Dendritic cell treated with granulocyte-macrophage colony-stimulating factor and Interleukin-4, amounts not matched to agents 40 ng/mL and 50 ng/mL, for 4 days (primary cell): Measurements from ENCODE around the gene JKAMP.

Experiments
- H3K27ac Mint-ChIP-seq: one replicate; pipeline ENCODE4 v1.8.0; 2022; ENCODE audit warnings: mild to moderate bottlenecking, mixed read lengths
- H3K27me3 Mint-ChIP-seq: one replicate; pipeline ENCODE4 v1.8.0; 2022; ENCODE audit warnings: mild to moderate bottlenecking, mixed read lengths
- H3K36me3 Mint-ChIP-seq: one replicate; pipeline ENCODE4 v1.8.0; 2022; ENCODE audit warnings: low read depth, mixed read lengths
- H3K4me1 Mint-ChIP-seq: one replicate; pipeline ENCODE4 v1.8.0; 2022; ENCODE audit warnings: low read depth, mixed read lengths
- H3K4me3 Mint-ChIP-seq: one replicate; pipeline ENCODE4 v1.8.0; 2022; ENCODE audit warnings: mild to moderate bottlenecking, moderate library complexity, mixed read lengths
- H3K9me3 Mint-ChIP-seq: one replicate; pipeline ENCODE4 v1.8.0; 2022; ENCODE audit warnings: mixed read lengths
- intact Hi-C: fragments of 100-400 bp; cut with micrococcal nuclease; formaldehyde crosslinking; loops from one replicate; pipeline ENCODE4 v1.15.0; 2022

Gene JKAMP

DNA sequence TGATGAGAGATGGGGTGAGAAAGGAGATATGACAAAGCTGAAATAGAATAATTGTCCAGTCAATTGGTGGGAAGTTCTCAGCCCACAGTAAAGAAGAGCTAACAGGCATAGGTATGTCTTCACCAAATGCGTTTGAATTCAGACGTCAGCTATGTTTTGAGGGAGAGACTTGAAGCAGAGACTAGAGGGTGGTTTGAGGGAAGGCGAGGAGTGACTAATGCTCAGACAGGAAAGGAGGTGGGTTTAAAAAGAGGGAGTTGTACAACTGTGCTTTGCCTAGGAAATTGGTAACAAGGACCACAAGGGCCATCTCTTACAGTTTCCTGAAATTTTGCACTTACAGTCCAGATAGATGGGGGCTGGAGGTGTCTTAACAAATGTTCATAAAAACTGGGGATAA, 6.4 kb downstream of the JKAMP start:
- peak overlapping the region; percentile 21 for H3K27ac Mint-ChIP-seq

DNA sequence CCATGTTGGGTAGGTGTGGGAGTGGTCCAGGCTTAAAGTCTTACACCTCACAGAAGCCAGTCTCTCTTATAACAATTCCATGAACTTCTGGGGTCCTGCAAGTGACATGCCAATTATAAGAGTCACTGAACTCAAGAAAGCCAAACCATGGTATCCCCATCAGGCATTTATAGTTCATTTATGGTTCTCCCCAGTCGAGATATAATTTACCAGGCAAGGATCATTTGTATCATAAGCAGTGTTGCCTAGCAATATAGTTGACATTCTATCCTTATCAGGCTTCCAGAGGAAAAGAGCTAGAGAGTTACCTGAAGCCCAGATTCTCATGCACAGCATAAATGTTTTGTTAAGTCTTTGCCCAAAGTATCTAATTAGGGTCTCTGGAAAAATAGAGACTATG, 8.1 kb downstream of the JKAMP start:
- Mint-ChIP-seq H3K4me3 (no peak overlapping the region), H3K9me3 (no peaks in the 10 kb centered on the region), H3K4me1 (peaks cover 35% of the 10 kb centered on the region), H3K27ac (no peak overlapping the region), H3K27me3 (no peaks in the 10 kb centered on the region), H3K36me3 (peaks cover 91% of the 10 kb centered on the region)
- intact Hi-C loops: no loop called here

More for the DNA sequence above, 6.4 kb downstream of the JKAMP start:
- H3K36me3 Mint-ChIP-seq: peaks cover 84% of the 10 kb centered on the region
- no peak overlapping the region for H3K4me3 Mint-ChIP-seq
- H3K4me1 Mint-ChIP-seq: peaks cover 39% of the 10 kb centered on the region
- H3K9me3 Mint-ChIP-seq: no peaks in the 10 kb centered on the region
- intact Hi-C loops: no loop called here
- H3K27me3 Mint-ChIP-seq: no peaks in the 10 kb centered on the region

DNA sequence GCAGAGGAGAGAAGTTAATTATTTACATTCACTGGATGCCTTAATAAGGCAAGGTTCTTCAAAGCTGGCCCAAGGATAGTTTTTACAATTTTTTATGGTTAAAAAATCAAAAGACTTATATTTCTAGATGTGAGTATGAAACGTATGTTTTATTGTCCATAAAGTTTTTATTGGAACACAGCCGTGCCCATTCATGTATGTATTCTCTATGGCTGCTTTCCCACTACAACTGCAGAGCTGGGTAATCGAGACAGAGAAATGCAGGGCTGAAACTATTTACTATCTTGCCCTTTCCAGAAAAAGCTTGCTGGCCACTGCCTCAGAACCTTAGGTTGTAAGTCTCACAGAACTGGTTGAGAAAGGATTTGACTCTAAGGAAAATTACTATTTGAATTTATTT, 16.4 kb downstream of the JKAMP start:
- H3K4me1 Mint-ChIP-seq: no peaks in the 10 kb centered on the region
- intact Hi-C loops: loop anchor here (10.0 kb wide), 2 partner anchors 184 to 664 kb away; partner anchors contain the start of gene DHRS7
- peaks cover 68% of the 10 kb centered on the region for H3K36me3 Mint-ChIP-seq
- H3K27ac Mint-ChIP-seq: no peak overlapping the region
- H3K9me3 Mint-ChIP-seq: no peaks in the 10 kb centered on the region
- no peak overlapping the region for H3K4me3 Mint-ChIP-seq
- no peaks in the 10 kb centered on the region for H3K27me3 Mint-ChIP-seq

DNA sequence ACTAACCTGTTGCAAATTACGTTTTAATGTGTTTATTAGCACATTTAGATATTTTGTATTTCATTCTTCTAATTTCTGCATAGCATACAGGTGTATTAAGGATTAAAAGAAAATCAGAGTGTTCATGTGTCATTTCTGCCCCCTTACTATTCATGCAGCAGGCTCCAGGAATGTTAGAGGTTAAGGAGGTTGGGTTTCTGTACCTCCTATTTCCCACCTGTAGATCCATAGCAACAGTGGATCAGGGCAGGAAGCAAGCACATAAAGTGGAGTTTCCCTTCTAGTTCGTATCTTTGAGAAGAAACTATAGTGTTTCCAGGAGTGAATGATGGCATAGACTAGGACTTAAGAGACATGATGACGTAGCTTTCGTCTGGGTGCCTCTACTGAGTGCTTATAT, 18.9 kb downstream of the JKAMP start:
- Mint-ChIP-seq H3K27me3 (no peaks in the 10 kb centered on the region), H3K36me3 (peaks cover 51% of the 10 kb centered on the region), H3K9me3 (no peaks in the 10 kb centered on the region), H3K4me1 (no peaks in the 10 kb centered on the region), H3K4me3 (no peak overlapping the region), H3K27ac (no peak overlapping the region)
- intact Hi-C loops: loop anchor here (10.0 kb wide), 2 partner anchors 182 to 662 kb away; partner anchors contain the start of gene DHRS7

DNA sequence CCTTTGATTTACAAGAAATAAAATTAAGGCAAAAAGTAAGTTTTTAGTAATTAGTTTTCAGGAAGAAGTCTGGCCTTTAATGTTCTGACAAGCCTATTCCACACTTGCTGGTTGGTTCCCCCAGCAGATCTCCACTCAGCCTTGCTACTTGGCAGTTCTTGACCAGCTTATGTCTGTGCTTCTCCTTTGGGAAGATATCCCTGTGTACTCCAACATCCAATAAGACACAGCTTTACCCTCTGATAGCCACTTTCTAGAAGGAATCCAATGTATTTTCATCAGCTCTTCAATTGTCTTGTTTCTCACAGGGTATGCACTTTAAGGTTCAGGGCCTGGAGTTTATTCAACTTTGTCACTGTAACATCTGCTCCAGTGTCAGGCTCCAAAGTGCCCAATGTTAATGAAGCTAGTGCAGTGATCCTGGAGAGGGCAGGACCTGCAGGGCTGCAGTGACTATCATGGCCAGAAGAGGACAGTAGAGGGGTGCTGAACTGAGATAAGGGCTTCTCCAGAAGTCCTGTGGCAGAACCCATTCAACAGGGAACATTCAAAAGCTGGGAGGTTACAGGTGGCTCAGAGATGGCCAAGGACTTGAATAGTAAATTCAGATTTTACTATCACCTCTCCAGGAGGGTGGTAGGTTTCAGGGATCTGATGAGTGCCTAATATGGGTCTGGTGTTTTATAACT, 22.9 kb downstream of the JKAMP start:
- Mint-ChIP-seq H3K27me3 (no peaks in the 10 kb centered on the region), H3K36me3 (peaks cover 22% of the 10 kb centered on the region), H3K27ac (no peak overlapping the region), H3K9me3 (no peaks in the 10 kb centered on the region), H3K4me1 (no peaks in the 10 kb centered on the region), H3K4me3 (no peak overlapping the region)
- intact Hi-C loops: loop anchor here (1.0 to 10.0 kb wide), 3 partner anchors 70 to 658 kb away; partner anchors contain the start of gene DHRS7

DNA sequence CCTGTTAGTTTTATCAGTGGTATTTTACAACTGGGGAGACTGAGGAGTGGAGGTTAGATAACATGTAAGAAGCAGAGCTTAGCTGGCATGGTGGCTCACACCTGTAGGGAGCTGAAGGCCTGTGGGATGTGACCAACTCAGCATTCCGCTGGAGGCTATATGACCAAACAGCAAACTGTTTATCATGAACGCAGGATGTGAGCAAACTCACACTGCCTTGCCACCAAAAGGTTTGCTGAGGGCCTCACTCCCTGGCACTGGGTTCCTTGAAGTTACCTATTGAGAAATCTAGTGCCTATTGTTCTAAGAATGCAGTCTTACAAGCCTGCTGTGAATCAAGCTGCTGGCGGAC, 23.4 kb downstream of the JKAMP start:
- no peak overlapping the region for H3K4me3 Mint-ChIP-seq
- H3K36me3 Mint-ChIP-seq: peaks cover 17% of the 10 kb centered on the region
- no peaks in the 10 kb centered on the region for H3K27me3 Mint-ChIP-seq
- no peaks in the 10 kb centered on the region for H3K9me3 Mint-ChIP-seq
- no peak overlapping the region for H3K27ac Mint-ChIP-seq
- intact Hi-C loops: loop anchor here (1.0 to 10.0 kb wide), 3 partner anchors 70 to 657 kb away; partner anchors contain the start of gene DHRS7
- no peaks in the 10 kb centered on the region for H3K4me1 Mint-ChIP-seq

DNA sequence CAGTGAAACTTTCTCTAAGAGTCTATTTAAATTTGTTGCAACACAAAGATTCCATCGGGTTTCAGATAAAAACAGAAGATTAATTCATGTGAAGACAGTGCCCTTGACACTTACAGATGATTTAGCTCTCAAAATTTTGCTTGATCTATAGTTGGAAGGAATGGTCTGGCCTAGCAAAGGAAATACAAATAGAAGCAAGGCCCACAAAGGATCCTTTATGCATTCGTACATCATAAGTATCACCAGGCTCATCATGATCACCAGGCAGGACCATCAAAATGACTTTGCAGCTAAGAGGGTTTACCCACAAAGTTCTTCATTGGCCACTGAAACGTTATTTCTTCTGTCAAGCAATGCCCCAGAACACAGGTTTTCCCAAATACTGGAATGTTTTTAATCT, 24.8 kb downstream of the JKAMP start:
- H3K36me3 Mint-ChIP-seq: peaks cover 4% of the 10 kb centered on the region
- H3K27ac Mint-ChIP-seq: no peak overlapping the region

DNA sequence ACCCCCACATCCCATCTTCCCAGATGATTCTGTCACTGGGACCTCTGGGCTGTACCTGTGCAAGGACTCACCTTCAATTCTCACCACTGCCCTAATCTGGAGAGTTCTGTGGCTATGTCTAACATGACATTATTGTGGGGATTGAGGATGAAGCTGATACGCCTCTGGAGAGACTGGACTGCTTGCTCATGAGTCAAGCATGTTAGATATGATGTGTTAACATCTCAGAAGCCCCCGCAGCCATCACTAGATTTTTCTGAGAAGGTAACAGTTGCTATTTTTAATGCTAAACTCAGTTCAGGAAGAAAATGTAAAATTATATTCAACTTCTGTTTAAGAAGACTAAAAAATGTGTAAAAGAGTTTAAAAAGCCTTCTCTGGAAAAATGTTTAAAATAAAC, 25.7 kb downstream of the JKAMP start:
- Mint-ChIP-seq H3K36me3 (no peaks in the 10 kb centered on the region), H3K9me3 (peaks cover 11% of the 10 kb centered on the region), H3K27ac (no peak overlapping the region), H3K4me1 (no peaks in the 10 kb centered on the region), H3K27me3 (no peaks in the 10 kb centered on the region), H3K4me3 (no peak overlapping the region)
- intact Hi-C loops: loop anchor here (5.0 kb wide), 1 partner anchor 387 kb away; no protein-coding TSS in a partner anchor

More for the DNA sequence above, 24.8 kb downstream of the JKAMP start:
- intact Hi-C loops: loop anchor here (10.0 kb wide), 2 partner anchors 176 to 656 kb away; partner anchors contain the start of gene DHRS7
- Mint-ChIP-seq H3K4me1 (no peaks in the 10 kb centered on the region), H3K27me3 (no peaks in the 10 kb centered on the region), H3K4me3 (no peak overlapping the region), H3K9me3 (peaks cover 2% of the 10 kb centered on the region)

DNA sequence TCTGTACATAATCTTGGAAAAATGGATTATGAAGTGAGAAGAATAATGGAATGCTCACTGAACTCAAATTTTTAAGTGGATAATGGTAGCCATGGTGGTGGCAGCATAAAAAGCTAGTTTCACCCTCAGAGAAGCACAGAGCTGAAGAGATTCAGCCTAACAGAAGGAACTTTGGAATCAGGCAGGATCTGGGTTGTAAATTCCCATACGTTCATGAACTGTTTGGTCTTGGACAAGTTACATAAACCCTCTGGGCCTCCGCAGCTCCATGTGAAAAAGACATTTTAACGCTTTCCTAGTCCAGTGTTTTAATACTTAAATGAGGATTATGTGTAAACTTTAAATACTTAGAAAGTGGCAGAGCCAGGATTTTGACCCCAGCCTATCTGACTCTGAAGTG, 26.6 kb downstream of the JKAMP start:
- intact Hi-C loops: loop anchor here (5.0 kb wide), 1 partner anchor 386 kb away; no protein-coding TSS in a partner anchor
- H3K4me1 Mint-ChIP-seq: no peaks in the 10 kb centered on the region
- H3K27me3 Mint-ChIP-seq: no peaks in the 10 kb centered on the region
- peaks cover 12% of the 10 kb centered on the region for H3K9me3 Mint-ChIP-seq
- no peak overlapping the region for H3K27ac Mint-ChIP-seq
- H3K36me3 Mint-ChIP-seq: no peaks in the 10 kb centered on the region
- no peak overlapping the region for H3K4me3 Mint-ChIP-seq

DNA sequence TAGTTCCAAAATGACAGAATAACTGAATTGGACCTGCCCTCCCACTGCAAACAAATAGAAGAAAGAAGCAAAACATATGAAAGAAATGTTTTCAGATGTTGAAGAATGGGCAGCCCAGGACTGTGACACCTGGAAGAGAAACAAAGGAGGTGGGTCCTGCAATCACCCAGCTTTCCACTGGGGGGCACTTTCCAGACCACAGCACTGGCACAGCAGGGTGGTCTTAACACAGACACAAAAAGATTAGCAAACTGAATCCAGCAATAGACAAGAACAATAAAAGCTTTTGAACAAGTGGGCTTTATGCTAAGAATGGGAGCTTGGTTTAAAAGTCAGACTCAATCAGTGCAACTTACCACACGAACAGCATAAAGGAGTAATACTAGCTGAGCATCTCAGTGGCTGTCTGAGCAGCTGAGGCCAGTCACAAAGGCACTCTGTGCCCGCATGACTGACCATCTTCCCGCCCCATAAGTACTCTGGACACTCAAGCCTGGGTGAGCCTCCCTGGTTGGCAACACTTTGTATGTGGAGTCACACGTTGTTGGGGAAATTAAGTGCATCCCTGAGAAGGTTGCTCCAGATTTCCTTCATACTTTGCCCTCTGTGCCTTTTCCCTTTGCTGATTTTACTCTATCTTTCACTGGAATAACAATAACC, 27.7 kb downstream of the JKAMP start:
- Mint-ChIP-seq H3K27ac (no peak overlapping the region), H3K36me3 (no peaks in the 10 kb centered on the region), H3K4me1 (no peaks in the 10 kb centered on the region), H3K9me3 (peaks cover 12% of the 10 kb centered on the region), H3K4me3 (no peak overlapping the region), H3K27me3 (no peaks in the 10 kb centered on the region)
- intact Hi-C loops: loop anchor here (5.0 kb wide), 1 partner anchor 385 kb away; no protein-coding TSS in a partner anchor

DNA sequence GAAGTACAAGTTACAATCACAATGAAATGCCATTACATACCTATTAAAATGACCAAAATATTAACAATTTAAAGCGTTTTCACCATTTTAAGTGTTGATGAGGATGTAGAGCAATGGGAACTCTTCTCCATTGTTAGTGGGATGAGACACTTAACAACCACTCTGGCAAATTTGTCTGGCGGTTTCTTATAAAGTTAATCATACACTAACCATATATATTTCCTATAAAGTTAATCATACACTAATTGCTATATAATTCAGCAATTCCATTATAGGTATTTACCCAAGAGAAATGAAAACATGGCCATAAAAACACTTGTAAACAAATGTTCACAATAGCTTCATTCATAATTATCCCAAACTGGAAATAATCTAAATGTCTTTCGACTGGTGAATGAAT, 35.9 kb downstream of the JKAMP start:
- Mint-ChIP-seq H3K27ac (no peak overlapping the region), H3K27me3 (no peaks in the 10 kb centered on the region), H3K4me3 (no peak overlapping the region), H3K36me3 (no peaks in the 10 kb centered on the region), H3K4me1 (no peaks in the 10 kb centered on the region), H3K9me3 (no peaks in the 10 kb centered on the region)
- intact Hi-C loops: no loop called here

DNA sequence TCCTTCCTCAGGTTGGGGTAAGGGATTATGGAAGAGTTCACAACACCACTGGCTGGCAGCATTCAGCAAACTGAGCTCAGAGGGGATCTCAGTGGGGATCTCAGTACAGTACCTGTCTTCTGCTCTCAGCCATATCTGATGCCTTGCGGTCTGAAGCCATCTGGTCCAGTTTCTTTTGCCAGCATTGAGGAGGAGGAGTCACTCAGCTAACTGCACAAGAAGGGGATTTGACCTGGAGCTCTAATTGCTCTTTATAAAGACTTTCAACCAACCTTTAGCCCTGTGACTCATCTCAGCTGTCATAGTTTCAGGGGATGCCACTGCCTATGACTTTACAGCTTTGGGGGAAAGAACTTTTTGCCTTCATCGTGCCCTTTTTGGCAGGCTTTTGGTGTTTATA, 44.9 kb downstream of the JKAMP start:
- Mint-ChIP-seq H3K4me1 (no peaks in the 10 kb centered on the region), H3K9me3 (no peaks in the 10 kb centered on the region)

DNA sequence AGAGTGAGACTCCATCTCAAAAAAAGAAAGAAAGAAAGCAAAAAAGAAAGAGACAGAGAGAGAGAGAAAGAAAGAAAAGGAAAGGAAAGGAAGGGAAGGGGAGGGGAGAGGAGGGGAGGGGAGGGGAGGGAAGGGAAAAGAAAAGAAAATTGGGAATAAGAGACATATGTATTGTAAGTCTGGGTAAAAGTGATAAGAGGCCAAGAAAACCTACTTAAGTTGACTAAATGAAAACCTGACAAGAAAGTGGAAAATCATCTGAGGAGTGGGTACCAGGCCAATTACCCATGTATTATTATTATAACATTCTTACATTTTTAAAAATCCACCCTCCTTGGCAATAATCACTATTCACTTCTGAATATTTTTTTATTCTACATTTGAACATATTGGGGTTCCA, 46.0 kb downstream of the JKAMP start:
- Mint-ChIP-seq H3K27me3 (no peaks in the 10 kb centered on the region), H3K36me3 (no peaks in the 10 kb centered on the region), H3K27ac (no peak overlapping the region), H3K4me1 (no peaks in the 10 kb centered on the region), H3K9me3 (no peaks in the 10 kb centered on the region), H3K4me3 (no peak overlapping the region)
- intact Hi-C loops: no loop called here

More for the DNA sequence above, 44.9 kb downstream of the JKAMP start:
- H3K27me3 Mint-ChIP-seq: no peaks in the 10 kb centered on the region
- H3K4me3 Mint-ChIP-seq: no peak overlapping the region
- H3K36me3 Mint-ChIP-seq: no peaks in the 10 kb centered on the region
- intact Hi-C loops: no loop called here
- no peak overlapping the region for H3K27ac Mint-ChIP-seq

DNA sequence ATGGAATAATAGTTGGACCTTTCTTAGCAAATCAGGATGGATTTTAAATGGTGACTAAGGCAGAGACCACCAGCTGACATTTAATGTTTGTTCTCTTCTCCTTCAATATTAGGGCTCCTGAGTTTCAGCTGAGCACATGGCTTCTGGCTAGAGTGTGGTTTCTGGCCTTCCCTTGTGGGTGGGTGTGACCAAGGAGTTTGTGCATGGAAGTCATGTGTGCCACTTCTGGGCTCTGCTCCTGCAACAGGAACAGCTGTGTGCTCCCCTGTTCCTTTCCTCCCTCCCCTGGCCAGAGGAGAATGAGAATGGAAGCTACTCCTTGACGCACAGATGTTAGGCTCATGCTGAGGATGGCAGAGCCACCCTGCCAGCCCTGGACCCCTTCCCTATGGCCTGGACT, 48.1 kb downstream of the JKAMP start:
- Mint-ChIP-seq H3K9me3 (no peaks in the 10 kb centered on the region), H3K4me1 (no peaks in the 10 kb centered on the region), H3K36me3 (no peaks in the 10 kb centered on the region), H3K27ac (no peak overlapping the region), H3K27me3 (no peaks in the 10 kb centered on the region), H3K4me3 (no peak overlapping the region)
- intact Hi-C loops: no loop called here
